Ishikawa (cell line): ENCODE data around the gene TOP2B.

ENCODE experiments used
- CEBPB ChIP-seq: IDR thresholded peaks from 2 replicates; pipeline ENCODE4 v1.6.1; 2012
- CREB1 ChIP-seq: IDR thresholded peaks from 2 replicates; pipeline ENCODE4 v1.6.1; 2012; ENCODE audit warnings: low read depth
- NFIC ChIP-seq: IDR thresholded peaks from 2 replicates; pipeline ENCODE4 v1.6.1; 2012
- RAD21 ChIP-seq: IDR thresholded peaks from 2 replicates; pipeline ENCODE4 v1.6.1; 2012; ENCODE audit warnings: low read depth

GRCh38 chr3:25693238-25693637 is 28.5 kb upstream of the TOP2B start:
- TF ChIP-seq CEBPB, result no peak
- no peak for TF ChIP-seq CREB1
- no peak for TF ChIP-seq NFIC
- no peak for TF ChIP-seq RAD21
